GM18517 (cell line): Measurements from ENCODE around the gene SETBP1.

Experiments
- ATAC-seq: cut with Tn5 transposase; IDR thresholded peaks from one replicate; pipeline ENCODE4 v1.9.1; 2021; ENCODE audit warnings: mild to moderate bottlenecking, moderate library complexity; ENCODE audit not compliant: unreplicated experiment

Gene SETBP1

GRCh38 chr18:44812426-44812825 lies 131.7 kb downstream of the SETBP1 start:
- ATAC-seq = no peak

DNA sequence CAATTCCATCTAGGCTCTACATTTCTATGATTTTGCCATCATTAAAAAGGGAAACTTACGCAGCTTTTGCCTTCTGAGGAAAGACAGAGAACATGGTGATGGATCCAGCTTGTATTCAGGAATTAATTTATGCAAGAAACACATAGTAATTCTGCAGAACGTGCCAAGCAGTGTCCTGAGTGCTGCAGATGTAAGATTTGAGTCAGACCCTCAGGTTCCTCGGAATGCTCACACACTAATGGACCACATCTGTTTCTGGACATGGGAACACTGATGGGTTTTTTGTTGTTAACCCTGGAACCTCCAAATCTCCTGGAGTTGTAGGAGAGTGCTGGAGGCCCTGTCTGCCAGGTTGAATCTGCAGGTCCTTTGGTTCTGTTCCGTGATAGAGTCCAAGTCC lies 132.9 kb downstream of the SETBP1 start:
- no peak for ATAC-seq

DNA sequence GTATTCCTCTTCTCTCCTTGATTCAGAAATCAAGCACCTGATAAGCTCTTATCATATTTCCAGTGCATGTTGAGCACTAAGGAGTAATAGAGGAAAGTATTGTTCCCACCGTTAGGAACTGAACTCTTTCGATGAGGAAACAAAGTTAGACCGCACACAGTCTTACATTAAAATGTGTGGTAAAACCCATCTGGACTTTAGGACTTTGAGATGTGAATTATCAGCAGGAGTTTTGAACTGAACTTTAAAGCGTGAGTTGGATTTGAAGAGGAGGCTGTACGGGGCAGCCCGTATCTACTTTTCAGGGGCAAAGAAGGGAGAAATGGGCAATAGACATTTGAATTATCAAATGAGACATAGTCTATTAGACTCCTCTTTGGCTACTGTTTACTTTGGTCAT lies 134.4 kb downstream of the SETBP1 start:
- no peak for ATAC-seq

- no peak for ATAC-seq
Observed at GRCh38 chr18:44816050-44816449, 135.4 kb downstream of the SETBP1 start.

DNA sequence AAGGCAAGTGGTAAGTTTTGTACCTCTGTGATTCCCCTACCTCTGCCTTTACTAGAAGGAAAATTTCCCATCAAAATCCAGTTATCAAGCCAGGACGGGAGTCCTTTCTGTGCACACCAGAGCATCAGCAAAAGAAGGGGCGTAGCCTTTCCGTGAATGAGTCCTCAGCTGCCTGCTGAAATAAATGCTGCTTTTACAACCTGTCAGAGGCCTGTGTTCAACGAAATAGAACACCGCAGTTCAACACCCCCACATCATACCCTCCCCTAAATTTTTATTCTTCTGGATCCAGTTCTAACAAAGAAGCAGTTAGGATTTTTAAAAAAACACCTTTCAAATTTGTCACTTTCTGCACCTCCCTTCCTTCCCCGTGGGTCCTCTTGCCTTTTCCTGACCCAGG lies 135.8 kb downstream of the SETBP1 start:
- ATAC-seq = no peak

DNA sequence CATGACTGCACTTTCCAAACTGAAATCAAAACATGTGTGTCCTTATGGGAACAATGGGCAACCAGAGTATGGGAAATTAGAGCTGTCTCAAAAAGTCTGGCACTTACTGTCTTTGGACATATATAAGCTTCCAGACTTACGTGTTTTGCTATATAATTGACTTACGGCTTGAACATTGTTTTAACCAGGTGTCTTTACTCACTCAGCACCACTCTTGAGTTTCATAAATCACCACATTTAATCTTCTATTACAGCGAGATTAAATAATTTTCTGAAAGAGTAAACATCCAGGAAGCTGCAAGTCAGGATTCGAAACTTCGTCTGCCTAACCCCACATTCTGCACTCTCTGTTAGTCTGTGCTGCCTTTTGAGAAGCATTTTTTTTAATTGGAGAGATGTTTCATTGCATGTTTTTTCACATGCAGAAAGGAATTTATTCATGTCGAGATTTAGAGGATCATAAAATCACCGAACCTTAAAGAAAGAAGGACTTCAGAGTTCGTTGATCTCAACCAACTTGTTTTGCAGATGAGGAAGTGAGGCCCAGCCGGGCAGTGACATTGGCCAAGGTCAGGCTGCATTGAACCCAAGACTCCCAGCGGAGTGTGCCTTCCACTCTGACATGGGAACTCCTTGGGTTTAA lies 137.3 kb downstream of the SETBP1 start:
- ATAC-seq = no peak

DNA sequence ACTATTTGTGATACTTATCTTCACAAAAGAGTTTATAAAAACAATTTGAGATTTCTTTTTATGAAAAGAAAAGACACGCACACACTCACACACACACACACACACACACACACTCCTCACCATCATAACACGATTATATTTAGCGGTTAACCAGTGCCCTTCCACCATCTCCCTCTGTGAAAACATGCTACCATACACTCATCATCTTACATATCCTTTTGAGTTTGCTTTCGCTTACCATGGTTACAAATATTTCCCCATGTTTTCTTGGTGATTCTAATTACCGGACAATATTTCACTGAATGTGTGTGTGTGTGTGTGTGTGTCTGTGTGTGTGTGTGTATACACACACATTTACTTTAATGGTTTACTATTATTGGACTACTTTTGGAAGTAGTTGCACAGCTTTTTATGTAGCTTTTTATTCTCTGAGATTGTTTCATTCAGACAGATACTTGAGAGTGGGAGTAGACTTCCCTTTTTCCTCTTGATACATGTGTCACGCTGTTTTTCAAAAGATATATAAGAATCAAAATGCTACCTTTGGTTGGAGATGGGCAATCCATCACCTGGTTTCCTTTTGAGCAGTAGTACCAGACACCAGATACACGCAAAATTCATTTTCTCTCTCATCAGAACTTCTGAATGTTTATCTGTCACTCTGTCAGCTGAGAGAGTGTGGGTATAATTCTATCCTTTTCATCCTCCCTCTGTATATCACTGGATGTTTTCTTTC lies 138.1 kb downstream of the SETBP1 start:
- no peak for ATAC-seq

DNA sequence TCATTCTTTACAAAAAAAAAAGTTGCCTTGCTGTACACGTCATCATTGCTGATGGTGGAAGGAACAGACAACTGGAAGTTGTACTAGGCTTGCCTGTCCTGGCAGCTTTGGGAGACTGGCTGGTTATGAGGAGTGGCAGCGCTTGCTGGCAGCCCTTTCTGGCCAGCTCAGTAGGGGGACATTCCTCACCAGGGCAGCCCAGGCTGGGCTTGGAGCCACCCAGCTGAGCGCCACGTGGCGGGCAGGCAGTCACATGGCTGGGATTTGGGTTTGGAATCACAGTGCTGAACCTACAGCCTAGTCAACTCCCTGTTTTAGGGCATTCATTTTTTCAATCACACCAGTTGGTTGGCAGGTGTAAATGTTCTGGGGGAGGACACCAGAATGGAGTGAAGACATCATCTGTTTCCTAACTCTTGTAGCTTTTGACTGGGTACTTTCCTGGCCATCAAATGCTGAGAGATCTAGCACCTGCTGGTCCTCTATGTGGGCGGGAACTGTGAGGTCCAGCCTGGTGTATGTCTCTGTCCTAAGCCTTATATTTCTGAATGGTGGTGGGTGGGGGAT lies 139.3 kb downstream of the SETBP1 start:
- ATAC-seq = no peak

DNA sequence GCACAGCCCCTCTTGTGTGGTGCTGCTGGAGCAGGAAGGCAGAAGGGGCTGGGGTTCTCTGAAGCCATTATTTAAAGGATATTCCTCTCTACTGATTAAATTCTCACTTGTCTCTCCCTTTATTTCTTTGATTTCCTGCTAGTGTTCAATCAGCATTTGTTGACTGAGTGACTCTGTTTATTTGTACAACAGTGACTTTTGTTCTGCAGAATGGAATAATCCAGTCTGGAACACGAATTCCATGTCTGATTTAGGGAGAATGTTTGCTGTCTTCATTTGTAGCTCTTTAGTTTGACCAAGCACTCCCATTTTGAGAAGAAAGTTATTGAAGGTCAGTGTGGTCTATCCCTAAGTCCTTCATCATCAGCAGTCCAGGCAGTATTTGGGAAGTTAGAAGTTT lies 141.2 kb downstream of the SETBP1 start:
- ATAC-seq = no peak

- no peak for ATAC-seq
Observed at GRCh38 chr18:44823286-44823685, 142.6 kb downstream of the SETBP1 start.

- ATAC-seq = no peak
Observed at GRCh38 chr18:44823782-44824181, 143.1 kb downstream of the SETBP1 start.

- no peak for ATAC-seq
Observed at GRCh38 chr18:44824884-44825283, 144.2 kb downstream of the SETBP1 start.

- no peak for ATAC-seq
Observed at GRCh38 chr18:44826418-44827259, 146.0 kb downstream of the SETBP1 start.

GRCh38 chr18:44828080-44828479 lies 147.4 kb downstream of the SETBP1 start:
- no peak for ATAC-seq

- ATAC-seq = no peak
Observed at GRCh38 chr18:44830581-44830980, 149.9 kb downstream of the SETBP1 start.

DNA sequence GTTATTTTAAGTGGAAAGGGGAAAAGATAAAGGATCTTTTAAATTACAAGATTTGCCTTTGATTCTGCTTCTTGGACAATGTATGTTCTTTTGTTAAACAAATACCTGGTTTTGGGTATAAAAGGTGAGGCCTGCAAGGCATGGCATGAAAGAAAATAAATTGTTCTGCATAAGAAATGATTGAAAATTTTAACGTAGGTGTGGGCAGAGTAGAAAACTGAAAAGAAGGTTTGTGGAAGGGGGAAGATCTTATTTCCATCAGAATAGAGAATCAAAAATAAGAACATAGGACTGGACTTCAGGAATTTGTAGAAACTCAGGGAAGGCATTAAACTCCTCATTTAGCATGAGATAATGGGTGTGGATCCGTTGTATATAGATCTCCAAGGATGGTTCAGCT lies 153.1 kb downstream of the SETBP1 start:
- no peak for ATAC-seq

DNA sequence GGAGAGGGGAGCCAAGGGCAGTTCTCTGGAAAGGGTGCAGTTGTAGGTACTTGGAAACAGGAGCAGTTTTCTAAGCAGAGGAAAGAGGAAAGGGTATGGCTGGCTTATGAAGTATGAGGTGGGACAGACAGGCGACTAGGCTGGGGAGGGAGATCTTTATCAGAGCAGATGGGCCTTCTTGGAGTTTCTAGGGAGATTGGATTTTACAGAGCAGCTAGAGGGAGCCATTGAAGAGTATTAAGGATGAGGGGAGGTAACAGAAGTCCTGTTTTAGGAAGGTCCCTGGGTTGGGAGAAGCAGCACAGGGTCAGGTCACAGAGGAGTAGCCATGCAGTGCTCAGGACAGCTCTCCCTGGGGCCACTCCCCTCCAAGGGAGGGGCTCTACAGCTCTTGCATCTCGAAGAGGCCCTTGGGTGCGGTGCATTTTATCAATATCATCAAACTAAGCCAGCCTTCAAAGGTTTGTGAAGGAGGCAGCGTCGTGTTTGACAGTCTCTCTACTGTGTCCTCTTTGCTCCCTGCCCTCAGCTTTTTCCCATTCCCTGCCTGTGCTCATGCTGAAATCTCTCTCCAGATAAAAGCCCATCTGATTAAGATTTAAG lies 154.3 kb downstream of the SETBP1 start:
- ATAC-seq = no peak

DNA sequence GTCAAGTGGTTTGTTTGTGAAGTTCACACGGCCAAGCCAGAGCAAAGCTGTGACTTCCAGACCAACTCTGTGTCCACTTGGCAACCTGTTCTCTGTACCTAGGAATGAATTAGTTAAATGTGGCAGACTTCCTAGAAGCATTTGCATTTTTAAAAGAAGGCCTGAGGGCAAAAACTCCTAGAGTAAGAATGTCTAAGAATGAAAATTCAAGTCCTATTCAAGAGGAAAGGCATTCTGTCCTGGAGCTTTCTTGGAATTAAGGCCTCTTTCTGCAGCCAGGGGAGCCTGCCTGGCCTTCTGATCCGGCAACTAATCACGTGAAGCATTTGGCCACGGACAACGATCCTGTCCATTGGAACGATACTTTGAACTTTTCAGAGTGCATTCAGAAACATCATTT lies 155.0 kb downstream of the SETBP1 start:
- ATAC-seq = no peak

DNA sequence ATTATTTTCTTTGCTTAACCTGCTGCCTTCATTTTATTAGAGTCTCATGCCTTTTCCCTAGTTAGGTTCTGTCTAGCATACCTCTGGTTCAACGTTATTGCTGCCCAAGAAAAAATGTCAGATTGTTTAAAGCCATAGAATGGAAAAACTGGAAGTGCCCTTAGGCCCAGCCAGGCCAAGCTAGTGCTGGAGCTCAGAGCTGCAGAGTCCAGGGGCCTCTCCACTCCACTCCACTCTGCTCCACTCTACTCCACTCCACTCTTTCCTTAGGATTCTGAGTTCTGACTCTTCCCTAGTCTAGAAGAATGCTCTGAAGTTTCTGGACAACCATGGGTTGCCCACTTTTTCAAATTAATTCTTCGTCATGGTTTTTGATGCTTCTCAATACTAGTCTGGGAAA lies 155.6 kb downstream of the SETBP1 start:
- no peak for ATAC-seq

GRCh38 chr18:44837482-44838180 lies 156.9 kb downstream of the SETBP1 start:
- ATAC-seq = no peak
